GM18498 (cell line): ENCODE results near the gene LHX6.

Source experiments
- ATAC-seq: cut with Tn5 transposase; IDR thresholded peaks from one replicate; pipeline ENCODE4 v1.9.1; 2021; ENCODE audit warnings: mild to moderate bottlenecking, moderate library complexity; ENCODE audit not compliant: unreplicated experiment

Gene LHX6

GRCh38 chr9:122236681-122237080 is 7.9 kb upstream of the LHX6 start:
- no peak for ATAC-seq

GRCh38 chr9:122234022-122234748 is 5.4 kb upstream of the LHX6 start:
- ATAC-seq = no peak

GRCh38 chr9:122232796-122233306 is 4.1 kb upstream of the LHX6 start:
- no peak for ATAC-seq

- ATAC-seq = no peak
Measured at GRCh38 chr9:122229485-122229837, 704 bp upstream of the LHX6 start.

GRCh38 chr9:122228191-122228567 is 578 bp downstream of the LHX6 start:
- ATAC-seq = no peak

GRCh38 chr9:122227575-122227900 is 1.2 kb downstream of the LHX6 start:
- no peak for ATAC-seq

GRCh38 chr9:122226758-122227574 is 1.8 kb downstream of the LHX6 start:
- ATAC-seq = no peak

- ATAC-seq = no peak
Measured at GRCh38 chr9:122226142-122226757, 2.5 kb downstream of the LHX6 start.

GRCh38 chr9:122225312-122226141 is 3.2 kb downstream of the LHX6 start:
- no peak for ATAC-seq

- no peak for ATAC-seq
Measured at GRCh38 chr9:122223435-122223834, 5.3 kb downstream of the LHX6 start.

- ATAC-seq = no peak
Measured at GRCh38 chr9:122222791-122223190, 6.0 kb downstream of the LHX6 start.

GRCh38 chr9:122221183-122221811 is 7.5 kb downstream of the LHX6 start:
- no peak for ATAC-seq

- ATAC-seq = no peak
Measured at GRCh38 chr9:122220673-122221182, 8.0 kb downstream of the LHX6 start.

- no peak for ATAC-seq
Measured at GRCh38 chr9:122219856-122220672, 8.7 kb downstream of the LHX6 start.

- no peak for ATAC-seq
Measured at GRCh38 chr9:122218935-122219855, 9.6 kb downstream of the LHX6 start.

GRCh38 chr9:122218071-122218934 is 10.5 kb downstream of the LHX6 start:
- no peak for ATAC-seq

GRCh38 chr9:122217640-122218039 is 11.1 kb downstream of the LHX6 start:
- ATAC-seq = no peak
